Measurements from ENCODE around the gene IQCB1. TPM values are rescaled to one million over a fixed set of nuclear protein-coding genes. Genes with fewer than 3 reads are reported as not detected.
A peak's percentile ranks its signal among the peaks of the same experiment; 100 is the strongest.

IQCB1 gene
- total RNA-seq, 1 donor from 2014 or later = 43.4 TPM

- H3K27ac Mint-ChIP-seq = peak overlapping the region; percentile 67
- no peaks in the 10 kb centered on the region for H3K9me3 Mint-ChIP-seq
- H3K4me1 Mint-ChIP-seq (ENCODE audit: low read depth) = peaks cover 54% of the 10 kb centered on the region
- DNase-seq (ENCODE audit: low spot score) = no peak
- H3K27me3 Mint-ChIP-seq (ENCODE audit: low read depth) = no peaks in the 10 kb centered on the region
- H3K4me3 Mint-ChIP-seq (ENCODE audit: low read depth) = peak overlapping the region; percentile 98
- peaks cover 59% of the 10 kb centered on the region for H3K36me3 Mint-ChIP-seq (ENCODE audit: low read depth)
- intact Hi-C loops (cut with micrococcal nuclease) = loop anchor here (5.0 to 10.0 kb wide), 3 partner anchors 184 to 548 kb away; partner anchors contain the start of genes FAM162A and MIX23
Measured at GRCh38 chr3:121836481-121836880, 1.6 kb upstream of the IQCB1 start.

- intact Hi-C loops (cut with micrococcal nuclease) = loop anchor here (5.0 to 10.0 kb wide), 3 partner anchors 184 to 549 kb away; partner anchors contain the start of genes FAM162A and MIX23
- Mint-ChIP-seq H3K36me3 (ENCODE audit: low read depth) (peaks cover 63% of the 10 kb centered on the region), H3K4me1 (ENCODE audit: low read depth) (peaks cover 56% of the 10 kb centered on the region), H3K27ac (peak overlapping the region; percentile 67), H3K9me3 (no peaks in the 10 kb centered on the region), H3K4me3 (ENCODE audit: low read depth) (peak overlapping the region; percentile 98), H3K27me3 (ENCODE audit: low read depth) (no peaks in the 10 kb centered on the region)
- no peak for DNase-seq (ENCODE audit: low spot score)
Measured at GRCh38 chr3:121836064-121836463, 1.2 kb upstream of the IQCB1 start.

- no peak for DNase-seq (ENCODE audit: low spot score)
- Mint-ChIP-seq H3K9me3 (no peaks in the 10 kb centered on the region), H3K4me1 (ENCODE audit: low read depth) (peaks cover 61% of the 10 kb centered on the region), H3K27me3 (ENCODE audit: low read depth) (no peaks in the 10 kb centered on the region), H3K4me3 (ENCODE audit: low read depth) (peak overlapping the region; percentile 98), H3K27ac (peak overlapping the region; percentile 97), H3K36me3 (ENCODE audit: low read depth) (peaks cover 64% of the 10 kb centered on the region)
- intact Hi-C loops (cut with micrococcal nuclease) = loop anchor here (1.0 to 10.0 kb wide), 6 partner anchors 86 to 549 kb away; partner anchors contain the start of genes FAM162A, GOLGB1 and MIX23
Measured at GRCh38 chr3:121835465-121835801, 573 bp upstream of the IQCB1 start.

- DNase-seq (ENCODE audit: low spot score) = no peak
- peaks cover 65% of the 10 kb centered on the region for H3K4me1 Mint-ChIP-seq (ENCODE audit: low read depth)
- no peaks in the 10 kb centered on the region for H3K27me3 Mint-ChIP-seq (ENCODE audit: low read depth)
- peak overlapping the region; percentile 98 for H3K4me3 Mint-ChIP-seq (ENCODE audit: low read depth)
- peak overlapping the region; percentile 97 for H3K27ac Mint-ChIP-seq
- H3K9me3 Mint-ChIP-seq = no peaks in the 10 kb centered on the region
- intact Hi-C loops (cut with micrococcal nuclease) = loop anchor here (2.0 to 10.0 kb wide), 2 partner anchors 267 to 551 kb away; partner anchors contain the start of genes FAM162A and MIX23
- H3K36me3 Mint-ChIP-seq (ENCODE audit: low read depth) = peaks cover 62% of the 10 kb centered on the region
Measured at GRCh38 chr3:121834157-121834670, 646 bp downstream of the IQCB1 start.

- Mint-ChIP-seq H3K27me3 (ENCODE audit: low read depth) (no peaks in the 10 kb centered on the region), H3K9me3 (peaks cover 25% of the 10 kb centered on the region)
Measured at GRCh38 chr3:121822973-121823372, 11.9 kb downstream of the IQCB1 start.

GRCh38 chr3:121821421-121822199 is 13.2 kb downstream of the IQCB1 start:
- Mint-ChIP-seq H3K36me3 (ENCODE audit: low read depth) (peaks cover 85% of the 10 kb centered on the region), H3K4me3 (ENCODE audit: low read depth) (no peak overlapping the region), H3K27ac (no peak overlapping the region), H3K9me3 (peaks cover 30% of the 10 kb centered on the region), H3K27me3 (ENCODE audit: low read depth) (no peaks in the 10 kb centered on the region), H3K4me1 (ENCODE audit: low read depth) (peaks cover 26% of the 10 kb centered on the region)
- no peak for DNase-seq (ENCODE audit: low spot score)
- intact Hi-C loops (cut with micrococcal nuclease) = no loop called here

More at GRCh38 chr3:121822973-121823372, 11.9 kb downstream of the IQCB1 start:
- intact Hi-C loops (cut with micrococcal nuclease) = no loop called here
- no peak for DNase-seq (ENCODE audit: low spot score)
- no peak overlapping the region for H3K4me3 Mint-ChIP-seq (ENCODE audit: low read depth)
- H3K27ac Mint-ChIP-seq = no peak overlapping the region
- H3K4me1 Mint-ChIP-seq (ENCODE audit: low read depth) = peaks cover 17% of the 10 kb centered on the region
- H3K36me3 Mint-ChIP-seq (ENCODE audit: low read depth) = peaks cover 86% of the 10 kb centered on the region

- no peak for DNase-seq (ENCODE audit: low spot score)
- H3K27ac Mint-ChIP-seq = no peak overlapping the region
- H3K9me3 Mint-ChIP-seq = peaks cover 40% of the 10 kb centered on the region
- H3K36me3 Mint-ChIP-seq (ENCODE audit: low read depth) = peaks cover 85% of the 10 kb centered on the region
- H3K27me3 Mint-ChIP-seq (ENCODE audit: low read depth) = no peaks in the 10 kb centered on the region
- no peak overlapping the region for H3K4me3 Mint-ChIP-seq (ENCODE audit: low read depth)
- H3K4me1 Mint-ChIP-seq (ENCODE audit: low read depth) = peaks cover 33% of the 10 kb centered on the region
- intact Hi-C loops (cut with micrococcal nuclease) = no loop called here
Measured at GRCh38 chr3:121819236-121819635, 15.6 kb downstream of the IQCB1 start.

GRCh38 chr3:121818578-121818977 is 16.3 kb downstream of the IQCB1 start:
- Mint-ChIP-seq H3K4me3 (ENCODE audit: low read depth) (no peak overlapping the region), H3K9me3 (peaks cover 36% of the 10 kb centered on the region), H3K27me3 (ENCODE audit: low read depth) (no peaks in the 10 kb centered on the region), H3K36me3 (ENCODE audit: low read depth) (peaks cover 85% of the 10 kb centered on the region), H3K4me1 (ENCODE audit: low read depth) (peaks cover 39% of the 10 kb centered on the region), H3K27ac (peak overlapping the region; percentile 24)
- intact Hi-C loops (cut with micrococcal nuclease) = no loop called here
- no peak for DNase-seq (ENCODE audit: low spot score)

- Mint-ChIP-seq H3K36me3 (ENCODE audit: low read depth) (peaks cover 81% of the 10 kb centered on the region), H3K4me3 (ENCODE audit: low read depth) (no peak overlapping the region), H3K9me3 (peaks cover 28% of the 10 kb centered on the region), H3K4me1 (ENCODE audit: low read depth) (peaks cover 43% of the 10 kb centered on the region), H3K27ac (no peak overlapping the region), H3K27me3 (ENCODE audit: low read depth) (no peaks in the 10 kb centered on the region)
- intact Hi-C loops (cut with micrococcal nuclease) = no loop called here
- DNase-seq (ENCODE audit: low spot score) = no peak
Measured at GRCh38 chr3:121817753-121818152, 17.1 kb downstream of the IQCB1 start.

GRCh38 chr3:121809249-121809648 is 25.6 kb downstream of the IQCB1 start:
- no peak overlapping the region for H3K27ac Mint-ChIP-seq
- peaks cover 74% of the 10 kb centered on the region for H3K36me3 Mint-ChIP-seq (ENCODE audit: low read depth)
- H3K9me3 Mint-ChIP-seq = no peaks in the 10 kb centered on the region
- no peaks in the 10 kb centered on the region for H3K27me3 Mint-ChIP-seq (ENCODE audit: low read depth)
- intact Hi-C loops (cut with micrococcal nuclease) = no loop called here
- DNase-seq (ENCODE audit: low spot score) = no peak
- no peak overlapping the region for H3K4me3 Mint-ChIP-seq (ENCODE audit: low read depth)
- peaks cover 28% of the 10 kb centered on the region for H3K4me1 Mint-ChIP-seq (ENCODE audit: low read depth)

- intact Hi-C loops (cut with micrococcal nuclease) = no loop called here
- H3K4me3 Mint-ChIP-seq (ENCODE audit: low read depth) = no peak overlapping the region
- no peaks in the 10 kb centered on the region for H3K9me3 Mint-ChIP-seq
- no peaks in the 10 kb centered on the region for H3K27me3 Mint-ChIP-seq (ENCODE audit: low read depth)
- H3K4me1 Mint-ChIP-seq (ENCODE audit: low read depth) = peaks cover 14% of the 10 kb centered on the region
- no peak for DNase-seq (ENCODE audit: low spot score)
- no peak overlapping the region for H3K27ac Mint-ChIP-seq
- H3K36me3 Mint-ChIP-seq (ENCODE audit: low read depth) = peaks cover 63% of the 10 kb centered on the region
Measured at GRCh38 chr3:121803771-121804320, 31.0 kb downstream of the IQCB1 start.

- DNase-seq (ENCODE audit: low spot score) = no peak
- H3K27ac Mint-ChIP-seq = peak overlapping the region; percentile 10
- H3K27me3 Mint-ChIP-seq (ENCODE audit: low read depth) = no peaks in the 10 kb centered on the region
- H3K36me3 Mint-ChIP-seq (ENCODE audit: low read depth) = peaks cover 57% of the 10 kb centered on the region
- no peak overlapping the region for H3K4me3 Mint-ChIP-seq (ENCODE audit: low read depth)
- H3K4me1 Mint-ChIP-seq (ENCODE audit: low read depth) = peaks cover 16% of the 10 kb centered on the region
- H3K9me3 Mint-ChIP-seq = no peaks in the 10 kb centered on the region
- intact Hi-C loops (cut with micrococcal nuclease) = no loop called here
Measured at GRCh38 chr3:121800906-121801305, 34.0 kb downstream of the IQCB1 start.

- DNase-seq (ENCODE audit: low spot score) = no peak
- Mint-ChIP-seq H3K27ac (no peak overlapping the region), H3K9me3 (no peaks in the 10 kb centered on the region), H3K36me3 (ENCODE audit: low read depth) (peaks cover 49% of the 10 kb centered on the region), H3K4me3 (ENCODE audit: low read depth) (no peak overlapping the region), H3K4me1 (ENCODE audit: low read depth) (peaks cover 20% of the 10 kb centered on the region), H3K27me3 (ENCODE audit: low read depth) (no peaks in the 10 kb centered on the region)
- intact Hi-C loops (cut with micrococcal nuclease) = no loop called here
Measured at GRCh38 chr3:121796970-121797369, 37.9 kb downstream of the IQCB1 start.
